Thyroid gland (tissue), 4 donors: ENCODE measurements around the gene BIRC7. TPM values are rescaled to one million over a fixed set of nuclear protein-coding genes. Genes with fewer than 3 reads are reported as not detected.

ENCODE experiments used
- DNase-seq, 2 donors: peaks; one replicate each; pipeline ENCODE4 v3.0.0-alpha.2; 2019
- H3K27ac ChIP-seq, 3 donors: fragments of 200-600 bp; sonication (generic); 1 replicate in 2 of 3; 2 replicates in 1 of 3; pipeline ENCODE4 v1.5.1; 2016 to 2019; ENCODE audit warnings: mild to moderate bottlenecking in 1 of 3, moderate library complexity in 1 of 3
- H3K27me3 ChIP-seq: fragments of 200-600 bp; sonication (generic); one replicate; pipeline ENCODE4 v1.5.1; 2019
- H3K36me3 ChIP-seq, 2 donors: fragments of 200-600 bp; sonication (generic); one replicate each; pipeline ENCODE4 v1.5.1; 2016 to 2019
- H3K4me1 ChIP-seq, 2 donors: fragments of 200-600 bp; sonication (generic); one replicate each; pipeline ENCODE4 v1.5.1; 2017 to 2019
- H3K4me3 ChIP-seq, 3 donors: fragments of 200-600 bp; sonication (generic); replicated peaks in 1 of 3; 1 replicate in 2 of 3; 2 replicates in 1 of 3; pipeline ENCODE4 v1.5.1; 2016; ENCODE audit warnings: mild to moderate bottlenecking in 1 of 3
- H3K9me3 ChIP-seq: fragments of 200-600 bp; sonication (generic); one replicate; pipeline ENCODE4 v1.5.1; 2017
- POLR2A ChIP-seq, 2 donors: fragments of 450-650 bp; IDR thresholded peaks; one replicate each; pipeline ENCODE4 v1.6.1; 2017; ENCODE audit warnings: antibody characterized with exemption in 2 of 2, mild to moderate bottlenecking in 2 of 2, moderate library complexity in 1 of 2
- WGBS, 2 donors: methylation state at CpG; one replicate each; pipeline ENCODE4 v1.1.5; 2017; 5-methylcytosine and 5-hydroxymethylcytosine counted together
- intact Hi-C: fragments of 100-400 bp; cut with DNase I; formaldehyde crosslinking; loops from one replicate; pipeline ENCODE4 v1.15.1; 2023
- total RNA-seq, 4 donors: library from RNA; depleted of rRNA; stranded (reverse); fragments of >200 nt; gene quantifications; one replicate each; pipeline ENCODE4 v1.2.3, GENCODE V29; 2016
- TF ChIP-seq, protein P1 (sequence below), 6 experiments: fragments of 200-600 bp in 3 of 6; fragments of 450-650 bp in 3 of 6; sonication (generic) in 3 of 6; IDR thresholded peaks; one replicate each; pipeline ENCODE4 v1.5.1; 2016 to 2019; ENCODE audit warnings: antibody characterized with exemption in 6 of 6, mild to moderate bottlenecking in 2 of 6, inconsistent platforms in 1 of 6, moderate library complexity in 1 of 6

The BIRC7 gene
- total RNA-seq, 4 donors from 2014 or later = not detected

DNA sequence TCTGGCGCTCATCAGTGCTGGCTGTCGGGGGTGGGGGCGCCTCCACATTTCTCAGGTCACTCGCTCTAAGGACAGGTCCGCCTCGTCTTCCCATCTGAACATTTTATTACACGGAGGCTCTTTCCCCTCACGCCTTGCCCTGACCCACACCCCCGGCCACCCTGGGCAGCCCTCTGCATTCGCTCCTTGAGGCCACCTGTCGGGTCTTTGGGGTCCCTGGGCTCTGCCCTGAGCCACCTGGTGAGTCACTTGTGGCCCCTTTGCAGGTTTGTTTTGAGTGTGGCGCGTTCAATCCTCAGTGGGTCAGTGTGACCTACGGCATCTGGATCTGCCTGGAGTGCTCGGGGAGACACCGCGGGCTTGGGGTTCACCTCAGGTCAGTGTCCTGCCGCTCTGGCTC lies 40.1 kb downstream of the BIRC7 start:
- H3K4me3 ChIP-seq = no peak overlapping the region
- H3K36me3 ChIP-seq = peaks cover 39 to 44% of the 10 kb centered on the region in 2 donors
- H3K9me3 ChIP-seq = no peaks in the 10 kb centered on the region
- WGBS, 2 donors = 93 to 97% methylated on average over 18 of the region's 18 CpGs
- H3K27ac ChIP-seq = no peak overlapping the region
- peaks cover 16 to 20% of the 10 kb centered on the region in 2 donors for H3K4me1 ChIP-seq
- intact Hi-C loops = no loop called here
- no peaks in the 10 kb centered on the region for H3K27me3 ChIP-seq
- TF ChIP-seq, protein P1, sequence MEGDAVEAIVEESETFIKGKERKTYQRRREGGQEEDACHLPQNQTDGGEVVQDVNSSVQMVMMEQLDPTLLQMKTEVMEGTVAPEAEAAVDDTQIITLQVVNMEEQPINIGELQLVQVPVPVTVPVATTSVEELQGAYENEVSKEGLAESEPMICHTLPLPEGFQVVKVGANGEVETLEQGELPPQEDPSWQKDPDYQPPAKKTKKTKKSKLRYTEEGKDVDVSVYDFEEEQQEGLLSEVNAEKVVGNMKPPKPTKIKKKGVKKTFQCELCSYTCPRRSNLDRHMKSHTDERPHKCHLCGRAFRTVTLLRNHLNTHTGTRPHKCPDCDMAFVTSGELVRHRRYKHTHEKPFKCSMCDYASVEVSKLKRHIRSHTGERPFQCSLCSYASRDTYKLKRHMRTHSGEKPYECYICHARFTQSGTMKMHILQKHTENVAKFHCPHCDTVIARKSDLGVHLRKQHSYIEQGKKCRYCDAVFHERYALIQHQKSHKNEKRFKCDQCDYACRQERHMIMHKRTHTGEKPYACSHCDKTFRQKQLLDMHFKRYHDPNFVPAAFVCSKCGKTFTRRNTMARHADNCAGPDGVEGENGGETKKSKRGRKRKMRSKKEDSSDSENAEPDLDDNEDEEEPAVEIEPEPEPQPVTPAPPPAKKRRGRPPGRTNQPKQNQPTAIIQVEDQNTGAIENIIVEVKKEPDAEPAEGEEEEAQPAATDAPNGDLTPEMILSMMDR (IDR thresholded peaks at IDR 0.05) = no peak
- TF ChIP-seq POLR2A (IDR thresholded peaks at IDR 0.05) = no peak
- no peak for DNase-seq

DNA sequence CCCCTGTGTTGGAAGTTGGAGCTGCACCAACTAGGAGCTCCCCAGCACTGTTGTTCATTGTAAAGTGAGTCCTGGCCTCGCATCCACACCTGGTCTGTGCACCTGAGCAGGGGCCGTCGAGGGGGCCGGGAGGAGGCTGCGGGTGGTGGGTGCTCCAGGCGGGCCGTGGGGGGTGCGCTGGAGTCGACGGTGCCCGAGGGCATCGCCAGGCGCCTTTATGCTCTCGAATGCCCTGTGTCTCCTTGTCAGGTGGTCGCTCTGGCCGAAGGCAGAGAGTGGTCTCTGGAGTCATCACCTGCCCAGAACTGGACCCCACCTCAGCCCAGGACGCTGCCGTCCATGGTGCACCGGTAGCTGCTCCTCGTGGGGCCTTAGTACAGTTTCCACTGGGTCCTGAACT lies 41.3 kb downstream of the BIRC7 start:
- DNase-seq = no peak
- H3K36me3 ChIP-seq = peaks cover 45 to 51% of the 10 kb centered on the region in 2 donors
- no peaks in the 10 kb centered on the region for H3K27me3 ChIP-seq
- no peak for TF ChIP-seq POLR2A (IDR thresholded peaks at IDR 0.05)
- TF ChIP-seq, protein P1 (IDR thresholded peaks at IDR 0.05) = no peak
- intact Hi-C loops = no loop called here
- H3K9me3 ChIP-seq = no peaks in the 10 kb centered on the region
- H3K4me1 ChIP-seq = peaks cover 16% of the 10 kb centered on the region in 2 donors
- H3K27ac ChIP-seq = no peak overlapping the region
- no peak overlapping the region for H3K4me3 ChIP-seq
- WGBS, 2 donors = 89 to 92% methylated on average over 18 to 20 of the region's 20 CpGs

DNA sequence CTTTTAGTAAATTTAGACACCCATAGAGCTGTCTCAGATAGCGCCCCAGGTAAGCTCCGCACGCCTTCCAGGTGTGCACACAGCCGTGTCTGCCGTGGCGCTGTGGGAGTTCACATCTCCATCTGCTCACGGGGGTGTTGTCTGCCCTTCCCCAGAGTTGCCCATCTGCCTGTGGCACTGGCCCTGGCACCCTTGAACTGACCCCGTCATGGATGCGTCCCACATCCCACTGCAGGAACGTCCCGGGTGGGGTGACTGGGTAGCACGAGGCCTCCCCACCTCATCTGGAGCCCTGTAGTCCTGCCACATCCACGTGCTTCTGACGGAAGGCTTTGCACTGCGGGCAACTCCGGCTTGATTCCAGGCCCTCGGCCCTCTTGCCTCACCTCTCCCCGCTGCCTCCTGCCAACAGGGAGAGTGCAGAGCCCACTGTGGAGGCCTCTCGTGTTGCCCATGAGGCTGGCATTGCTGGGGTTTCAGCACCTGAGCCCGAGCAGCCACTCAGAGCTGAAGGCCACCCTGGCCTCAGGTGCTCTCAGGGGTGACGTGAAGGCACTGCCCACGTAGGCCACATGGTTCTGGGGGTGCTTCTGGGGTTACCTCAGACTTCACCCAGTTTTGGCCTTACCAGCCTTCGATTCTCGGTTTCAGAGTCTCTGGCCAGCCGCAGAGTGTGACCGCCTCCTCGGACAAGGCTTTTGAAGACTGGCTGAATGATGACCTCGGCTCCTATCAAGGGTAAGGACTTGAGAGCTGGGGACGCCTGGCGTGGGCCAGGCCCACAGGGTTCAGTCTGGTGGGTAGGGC lies 42.0 kb downstream of the BIRC7 start:
- no peak overlapping the region for H3K27ac ChIP-seq
- no peak overlapping the region for H3K4me3 ChIP-seq
- H3K4me1 ChIP-seq = peaks cover 14 to 16% of the 10 kb centered on the region in 2 donors
- no peak for TF ChIP-seq POLR2A (IDR thresholded peaks at IDR 0.05)
- TF ChIP-seq, protein P1 (IDR thresholded peaks at IDR 0.05) = no peak
- intact Hi-C loops = no loop called here
- peaks cover 50 to 58% of the 10 kb centered on the region in 2 donors for H3K36me3 ChIP-seq
- H3K27me3 ChIP-seq = no peaks in the 10 kb centered on the region
- 95 to 97% methylated on average over 27 to 29 of the region's 30 CpGs for WGBS, 2 donors
- no peak for DNase-seq
- H3K9me3 ChIP-seq = no peaks in the 10 kb centered on the region

DNA sequence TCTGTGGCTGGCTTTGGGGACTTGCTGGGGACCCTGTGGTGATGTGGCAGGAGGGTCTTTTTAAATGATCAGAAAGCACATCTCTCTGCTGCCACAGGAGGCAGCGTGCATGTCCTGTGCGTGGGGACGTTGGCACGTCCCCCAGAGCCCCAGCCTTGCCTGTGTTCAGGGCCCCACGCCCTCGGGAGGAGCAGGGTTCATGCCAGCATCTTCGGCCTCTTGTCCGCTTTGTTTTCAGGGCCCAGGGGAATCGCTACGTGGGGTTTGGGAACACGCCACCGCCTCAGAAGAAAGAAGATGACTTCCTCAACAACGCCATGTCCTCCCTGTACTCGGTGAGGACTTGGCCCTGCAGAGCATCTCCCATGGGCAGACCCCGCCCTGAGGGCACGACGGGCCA lies 43.0 kb downstream of the BIRC7 start:
- intact Hi-C loops = no loop called here
- H3K4me3 ChIP-seq = no peak overlapping the region
- peaks cover 56 to 68% of the 10 kb centered on the region in 2 donors for H3K36me3 ChIP-seq
- H3K27ac ChIP-seq = no peak overlapping the region
- peaks cover 9 to 12% of the 10 kb centered on the region in 2 donors for H3K4me1 ChIP-seq
- WGBS, 2 donors = 84 to 87% methylated on average over 16 to 17 of the region's 17 CpGs
- no peaks in the 10 kb centered on the region for H3K27me3 ChIP-seq
- H3K9me3 ChIP-seq = no peaks in the 10 kb centered on the region
- DNase-seq = no peak
- TF ChIP-seq POLR2A (IDR thresholded peaks at IDR 0.05) = no peak
- TF ChIP-seq, protein P1 (IDR thresholded peaks at IDR 0.05) = no peak

DNA sequence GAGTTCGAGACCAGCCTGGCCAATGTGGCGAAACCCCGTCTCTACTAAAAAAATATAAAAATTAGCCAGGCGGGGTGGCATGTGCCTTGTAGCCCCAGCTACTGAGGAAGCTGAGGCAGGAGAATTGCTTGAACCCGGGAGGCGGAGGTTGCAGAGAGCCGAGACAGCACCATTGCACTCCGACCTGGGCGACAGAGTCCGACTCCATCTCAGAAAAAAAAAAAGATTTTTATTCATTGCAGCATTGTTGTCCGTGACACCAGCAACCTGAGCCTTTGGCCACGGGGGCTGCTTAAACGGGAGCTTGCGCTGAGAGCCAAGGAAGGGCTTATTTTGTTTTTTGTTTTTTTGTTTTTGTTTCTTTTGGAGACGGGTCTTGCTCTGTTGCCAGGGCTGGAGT lies 44.2 kb downstream of the BIRC7 start:
- Histone ChIP-seq H3K9me3 (no peaks in the 10 kb centered on the region), H3K4me1 (no peaks in the 10 kb centered on the region), H3K27me3 (no peaks in the 10 kb centered on the region), H3K27ac (no peak overlapping the region), H3K4me3 (no peak overlapping the region), H3K36me3 (peaks cover 56 to 68% of the 10 kb centered on the region in 2 donors)
- TF ChIP-seq, protein P1 (IDR thresholded peaks at IDR 0.05) = no peak
- no peak for TF ChIP-seq POLR2A (IDR thresholded peaks at IDR 0.05)
- intact Hi-C loops = no loop called here
- WGBS, 2 donors = 95 to 96% methylated on average over 15 of the region's 15 CpGs
- DNase-seq = no peak
